SU-DHL-6 (cell line): ENCODE data around the gene MYBPHL.

Source experiments
- CTCF ChIP-seq: fragments of 200-600 bp; sonication (generic); IDR thresholded peaks from one replicate; pipeline ENCODE4 v1.5.1; 2017; ENCODE audit warnings: antibody characterized with exemption, mild to moderate bottlenecking, low read length, moderate library complexity; ENCODE audit not compliant: insufficient read depth, poor library complexity, severe bottlenecking
- EZH2phosphoT487 ChIP-seq: fragments of 200-600 bp; sonication (generic), shearing (Covaris generic); conservative IDR thresholded peaks from 2 replicates; pipeline ENCODE4 v1.6.1; 2018; ENCODE audit warnings: mild to moderate bottlenecking, antibody characterized with exemption, low read length, moderate library complexity, mixed read lengths

- TF ChIP-seq CTCF (no peak), EZH2phosphoT487 (no peak)
Observed at GRCh38 chr1:109243221-109243620, 63.6 kb downstream of the MYBPHL start.
